Stimulated activated CD4-positive, alpha-beta T cell treated with anti-CD3 and anti-CD28 coated beads, Interleukin-12 subunit alpha, Interleukin-12 subunit beta, amount 100 ng/mL, for 24 hours (primary cell): Measurements from ENCODE around the gene MTMR4.
A peak's percentile ranks its signal among the peaks of the same experiment; 100 is the strongest.
"Not testable (repeated sequence)": the region's sequence is repeated elsewhere in the genome, so short reads cannot be mapped to it uniquely, and the experiment has no call there.

Experiments used
- DNase-seq, 2 experiments: peaks; one replicate each; pipeline ENCODE4 v3.0.0-alpha.2; 2020; ENCODE audit warnings: low read depth in 2 of 2

Gene MTMR4

GRCh38 chr17:58513965-58514769 lies at the start of gene MTMR4:
TSS of gene MTMR4 (minus strand) at chr17:58514638. CDS start at chr17:58514407, 231 bp downstream.
- DNase-seq = peak; percentile 59 to 64

GRCh38 chr17:58560511-58560910 lies 46.1 kb upstream of the MTMR4 start:
- no peak for DNase-seq

GRCh38 chr17:58557981-58558380 lies 43.5 kb upstream of the MTMR4 start:
- DNase-seq = no peak

GRCh38 chr17:58556833-58557250 lies 42.4 kb upstream of the MTMR4 start:
- no peak for DNase-seq

- not testable (repeated sequence) for DNase-seq
Measured at GRCh38 chr17:58555109-58555508, 40.7 kb upstream of the MTMR4 start.

- DNase-seq = no peak
Measured at GRCh38 chr17:58541249-58541648, 26.8 kb upstream of the MTMR4 start.

GRCh38 chr17:58539698-58540097 lies 25.3 kb upstream of the MTMR4 start:
- no peak for DNase-seq

- DNase-seq = no peak
Measured at GRCh38 chr17:58538811-58539409, 24.5 kb upstream of the MTMR4 start.

GRCh38 chr17:58537266-58537665 lies 22.8 kb upstream of the MTMR4 start:
- DNase-seq = no peak

- no peak for DNase-seq
Measured at GRCh38 chr17:58536542-58536941, 22.1 kb upstream of the MTMR4 start.

GRCh38 chr17:58535431-58535830 lies 21.0 kb upstream of the MTMR4 start:
- DNase-seq = no peak

- no peak for DNase-seq
Measured at GRCh38 chr17:58534901-58535421, 20.5 kb upstream of the MTMR4 start.

GRCh38 chr17:58534331-58534730 lies 19.9 kb upstream of the MTMR4 start:
- DNase-seq = no peak

GRCh38 chr17:58533616-58534188 lies 19.3 kb upstream of the MTMR4 start:
- DNase-seq = no peak

GRCh38 chr17:58532555-58532951 lies 18.1 kb upstream of the MTMR4 start:
- no peak for DNase-seq

- DNase-seq = peak in 1 of 2 experiments; percentile 49
Measured at GRCh38 chr17:58531661-58532554, 17.5 kb upstream of the MTMR4 start.

GRCh38 chr17:58531122-58531521 lies 16.7 kb upstream of the MTMR4 start:
- no peak for DNase-seq

- DNase-seq = no peak
Measured at GRCh38 chr17:58530655-58531054, 16.2 kb upstream of the MTMR4 start.

GRCh38 chr17:58529275-58529674 lies 14.8 kb upstream of the MTMR4 start:
- no peak for DNase-seq

- no peak for DNase-seq
Measured at GRCh38 chr17:58528443-58528842, 14.0 kb upstream of the MTMR4 start.

GRCh38 chr17:58527949-58528348 lies 13.5 kb upstream of the MTMR4 start:
- no peak for DNase-seq

GRCh38 chr17:58527306-58527705 lies 12.9 kb upstream of the MTMR4 start:
- no peak for DNase-seq
